ENCODE data around the gene FARP2.

GRCh38 chr2:241458687-241459086, 102.6 kb downstream of the FARP2 start:
- TF ChIP-seq EZH2 (IDR thresholded peaks at IDR 0.05) (no peak), CTCF (IDR thresholded peaks at IDR 0.05 in 2 of 3, conservative IDR thresholded peaks at IDR 0.05 in 1 of 3; ENCODE audit: borderline replicate concordance in 1 of 3, insufficient read depth in 1 of 3, low read depth in 2 of 3, low read length in 2 of 3) (no peak), REST (IDR thresholded peaks at IDR 0.05; ENCODE audit: low read depth) (no peak), MAX (IDR thresholded peaks at IDR 0.05) (no peak), FOSL1 (IDR thresholded peaks at IDR 0.05; ENCODE audit: low read depth) (no peak), ZNF274 (IDR thresholded peaks at IDR 0.05; ENCODE audit: low read depth, low read length) (no peak), POLR2A (IDR thresholded peaks at IDR 0.05; ENCODE audit: borderline replicate concordance, extremely low read depth, insufficient read depth, insufficient read length) (no peak), YY1 (IDR thresholded peaks at IDR 0.05; ENCODE audit: extremely low read depth, insufficient replicate concordance, low read depth, low read length) (no peak), ELF1 (IDR thresholded peaks at IDR 0.05; ENCODE audit: borderline replicate concordance, low read depth) (no peak), ATF3 (IDR thresholded peaks at IDR 0.05) (no peak), POLR2AphosphoS5 (IDR thresholded peaks at IDR 0.05; ENCODE audit: low read depth, low read length) (no peak)

All from HCT116 (cell line).